GM06990 (cell line): ENCODE measurements around the gene IL32.

ENCODE experiments used
- DNase-seq: peaks from one replicate; pipeline ENCODE4 v3.0.0-alpha.2; 2011; ENCODE audit not compliant: insufficient read length; ENCODE audit errors: extremely low read depth
- H3K27me3 ChIP-seq: replicated peaks from 2 replicates; pipeline ENCODE4 v1.6.0; 2011; ENCODE audit warnings: low read length; ENCODE audit not compliant: control insufficient read depth, insufficient read depth
- H3K36me3 ChIP-seq: 2 replicates; pipeline ENCODE4 v1.5.1; 2011; ENCODE audit warnings: low read length; ENCODE audit not compliant: control insufficient read depth, insufficient read depth
- H3K4me3 ChIP-seq: replicated peaks from 2 replicates; pipeline ENCODE4 v1.5.1; 2011; ENCODE audit warnings: low read depth, mild to moderate bottlenecking, control low read depth, low read length
- TF ChIP-seq, protein P1 (sequence below): IDR thresholded peaks from 2 replicates; pipeline ENCODE4 v1.5.1; 2011; ENCODE audit warnings: low read length, control low read depth, mild to moderate bottlenecking, inconsistent platforms; ENCODE audit not compliant: insufficient read depth, poor library complexity, severe bottlenecking

IL32 gene

GRCh38 chr16:3057181-3058138 lies 8.0 kb upstream of the IL32 start:
- TF ChIP-seq, protein P1, sequence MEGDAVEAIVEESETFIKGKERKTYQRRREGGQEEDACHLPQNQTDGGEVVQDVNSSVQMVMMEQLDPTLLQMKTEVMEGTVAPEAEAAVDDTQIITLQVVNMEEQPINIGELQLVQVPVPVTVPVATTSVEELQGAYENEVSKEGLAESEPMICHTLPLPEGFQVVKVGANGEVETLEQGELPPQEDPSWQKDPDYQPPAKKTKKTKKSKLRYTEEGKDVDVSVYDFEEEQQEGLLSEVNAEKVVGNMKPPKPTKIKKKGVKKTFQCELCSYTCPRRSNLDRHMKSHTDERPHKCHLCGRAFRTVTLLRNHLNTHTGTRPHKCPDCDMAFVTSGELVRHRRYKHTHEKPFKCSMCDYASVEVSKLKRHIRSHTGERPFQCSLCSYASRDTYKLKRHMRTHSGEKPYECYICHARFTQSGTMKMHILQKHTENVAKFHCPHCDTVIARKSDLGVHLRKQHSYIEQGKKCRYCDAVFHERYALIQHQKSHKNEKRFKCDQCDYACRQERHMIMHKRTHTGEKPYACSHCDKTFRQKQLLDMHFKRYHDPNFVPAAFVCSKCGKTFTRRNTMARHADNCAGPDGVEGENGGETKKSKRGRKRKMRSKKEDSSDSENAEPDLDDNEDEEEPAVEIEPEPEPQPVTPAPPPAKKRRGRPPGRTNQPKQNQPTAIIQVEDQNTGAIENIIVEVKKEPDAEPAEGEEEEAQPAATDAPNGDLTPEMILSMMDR: no peak
- H3K27me3 ChIP-seq: no peaks in the 10 kb centered on the region
- no peak for DNase-seq
- H3K36me3 ChIP-seq: no peaks in the 10 kb centered on the region; the same call in 1 of the 2 replicates
- peak overlapping the region; percentile 98 for H3K4me3 ChIP-seq

GRCh38 chr16:3058139-3059030 lies 7.1 kb upstream of the IL32 start:
- TF ChIP-seq, protein P1: peak; percentile 54
- no peaks in the 10 kb centered on the region; the same call in 1 of the 2 replicates for H3K36me3 ChIP-seq
- H3K4me3 ChIP-seq: peak overlapping the region; percentile 98
- DNase-seq: peak; percentile 53
- H3K27me3 ChIP-seq: no peaks in the 10 kb centered on the region

GRCh38 chr16:3059041-3059722 lies 6.3 kb upstream of the IL32 start:
- no peaks in the 10 kb centered on the region for H3K27me3 ChIP-seq
- H3K36me3 ChIP-seq: no peaks in the 10 kb centered on the region; the same call in 1 of the 2 replicates
- TF ChIP-seq, protein P1: peak; percentile 38
- H3K4me3 ChIP-seq: peak overlapping the region; percentile 98
- DNase-seq: peak; percentile 88

DNA sequence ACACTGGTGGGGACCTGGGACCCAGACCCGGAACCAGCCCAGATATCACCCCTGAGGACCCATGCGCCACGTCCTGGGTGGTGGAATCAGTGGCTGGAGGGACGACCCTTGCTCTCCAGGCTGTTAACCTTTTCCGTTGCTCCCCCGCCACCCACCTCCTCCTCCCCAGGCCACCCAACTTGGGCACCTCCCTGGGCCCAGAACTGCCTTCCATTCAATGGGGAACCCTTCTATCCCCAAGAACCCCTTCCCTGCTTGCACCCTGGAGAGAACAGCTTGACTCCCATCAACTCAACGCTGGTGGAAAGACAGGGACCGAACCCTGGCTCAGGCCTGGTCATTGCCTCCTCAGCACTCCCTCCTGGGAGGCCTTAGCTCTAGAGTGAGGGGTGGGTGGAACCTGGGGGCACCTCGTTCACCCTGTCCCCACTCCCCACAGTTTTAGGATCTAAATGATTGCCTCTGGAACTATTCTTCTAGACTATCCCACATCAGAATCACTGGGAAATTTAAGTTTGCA lies 5.7 kb upstream of the IL32 start:
- peak overlapping the region; percentile 98 for H3K4me3 ChIP-seq
- H3K36me3 ChIP-seq: no peaks in the 10 kb centered on the region; the same call in 1 of the 2 replicates
- DNase-seq: no peak
- no peaks in the 10 kb centered on the region for H3K27me3 ChIP-seq
- TF ChIP-seq, protein P1: no peak
